Stomach (tissue), 9 donors: Measurements from ENCODE around the gene BRAF. TPM values are rescaled to one million over a fixed set of nuclear protein-coding genes. Genes with fewer than 3 reads are reported as not detected.

Source experiments
- DNase-seq, 2 donors: peaks; one replicate each; pipeline versions ENCODE4 v3.0.0 to v3.0.0-alpha.2; 2013 to 2019
- H3K27ac ChIP-seq, 5 donors: fragments of 200-600 bp in 4 of 5; sonication (generic) in 4 of 5; one replicate each; pipeline ENCODE4 v1.5.1; 2013 to 2019; ENCODE audit warnings: mild to moderate bottlenecking in 1 of 5, moderate library complexity in 1 of 5
- H3K27me3 ChIP-seq, 3 donors: fragments of 200-600 bp; sonication (generic); one replicate each; pipeline ENCODE4 v1.5.1; 2017 to 2019; ENCODE audit warnings: mixed run types in 1 of 3
- H3K36me3 ChIP-seq, 4 donors: fragments of 200-600 bp; sonication (generic); 1 replicate in 3 of 4; 2 replicates in 1 of 4; pipeline ENCODE4 v1.5.1; 2016 to 2019
- H3K4me1 ChIP-seq, 4 donors: fragments of 200-600 bp; sonication (generic); one replicate each; pipeline ENCODE4 v1.5.1; 2016 to 2019
- H3K4me3 ChIP-seq, 4 donors: fragments of 200-600 bp; sonication (generic) in 3 of 4; one replicate each; pipeline ENCODE4 v1.5.1; 2016 to 2019; ENCODE audit warnings: mild to moderate bottlenecking in 1 of 4
- H3K9me3 ChIP-seq, 4 donors: fragments of 200-600 bp; sonication (generic); one replicate each; pipeline ENCODE4 v1.5.1; 2016 to 2019
- CTCF ChIP-seq, 7 experiments: fragments of 450-650 bp in 4 of 7; fragments of 200-600 bp in 3 of 7; sonication (generic) in 3 of 7; IDR thresholded peaks; one replicate each; pipeline ENCODE4 v1.5.1; 2016 to 2019; ENCODE audit warnings: antibody characterized with exemption in 7 of 7, control low read depth in 2 of 7, mild to moderate bottlenecking in 1 of 7
- EP300 ChIP-seq: sonication (generic); formaldehyde crosslinking; IDR thresholded peaks from one replicate; pipeline ENCODE4 v1.6.1; 2017; ENCODE audit warnings: antibody characterized with exemption
- POLR2A ChIP-seq, 4 donors: fragments of 450-650 bp; IDR thresholded peaks; one replicate each; pipeline ENCODE4 v1.6.1; 2016; ENCODE audit warnings: antibody characterized with exemption in 4 of 4, control low read depth in 2 of 4, mild to moderate bottlenecking in 1 of 4, moderate library complexity in 1 of 4
- POLR2AphosphoS5 ChIP-seq, 3 donors: sonication (generic); formaldehyde crosslinking; IDR thresholded peaks; one replicate each; pipeline ENCODE4 v1.6.1; 2016; ENCODE audit warnings: antibody characterized with exemption in 3 of 3
- WGBS, 5 donors: extraction: QIAGEN DNeasy Blood & Tissue Kit in 3 of 5; methylation state at CpG; one replicate each; pipeline versions ENCODE4 v1.1.5 to v1.1.7; 2013 to 2018; 5-methylcytosine and 5-hydroxymethylcytosine counted together
- intact Hi-C: fragments of 100-400 bp; cut with DNase I; formaldehyde crosslinking; loops from one replicate; pipeline ENCODE4 v1.15.1; 2023; ENCODE audit warnings: low total_unique reads
- polyA plus RNA-seq, 3 donors: library from polyadenylated mRNA; stranded (reverse); fragments of 200-250 nt; gene quantifications; one replicate each; pipeline ENCODE4 v1.2.3, GENCODE V29; 2013
- total RNA-seq, 5 donors: library from RNA; depleted of rRNA; stranded (reverse); fragments of >200 nt; gene quantifications; one replicate each; pipeline versions ENCODE4 v1.1.0 to v1.2.3, GENCODE V29; 2014 to 2016
- donor health status: healthy with polysubstance abuse.
- donor health status: Bipolar disorder and iron deficiency.
- donor health status: healthy.

BRAF gene
- total and polyA plus RNA-seq, 8 donors, result 3.9 to 105 (median 33.3) TPM

GRCh38 chr7:140754506-140754905 is 170.2 kb downstream of the BRAF start:
- Histone ChIP-seq H3K36me3 (peaks cover 0 to 42% (median 28%) of the 10 kb centered on the region in 4 donors), H3K4me1 (no peaks in the 10 kb centered on the region), H3K4me3 (no peak overlapping the region), H3K27me3 (no peaks in the 10 kb centered on the region), H3K27ac (no peak overlapping the region), H3K9me3 (no peaks in the 10 kb centered on the region)
- no peak for TF ChIP-seq EP300
- TF ChIP-seq POLR2A (IDR thresholded peaks at IDR 0.05), result no peak
- TF ChIP-seq POLR2AphosphoS5 (IDR thresholded peaks at IDR 0.05), result no peak
- TF ChIP-seq CTCF (IDR thresholded peaks at IDR 0.05), result no peak
- 75 to 80% (median 76%) methylated on average over 3 of the region's 3 CpGs for WGBS, 5 donors
- intact Hi-C loops, result no loop called here
- no peak for DNase-seq

GRCh38 chr7:140752533-140752932 is 172.2 kb downstream of the BRAF start:
- Histone ChIP-seq H3K4me1 (no peaks in the 10 kb centered on the region), H3K9me3 (no peaks in the 10 kb centered on the region), H3K27me3 (no peaks in the 10 kb centered on the region), H3K4me3 (no peak overlapping the region), H3K36me3 (peaks cover 0 to 53% (median 42%) of the 10 kb centered on the region in 4 donors), H3K27ac (no peak overlapping the region)
- WGBS, 5 donors, result 87 to 100% (median 95%) methylated on average over 1 of the region's 1 CpG
- intact Hi-C loops, result no loop called here
- DNase-seq, result no peak
- no peak for TF ChIP-seq CTCF (IDR thresholded peaks at IDR 0.05)
- no peak for TF ChIP-seq POLR2A (IDR thresholded peaks at IDR 0.05)
- no peak for TF ChIP-seq EP300
- no peak for TF ChIP-seq POLR2AphosphoS5 (IDR thresholded peaks at IDR 0.05)

GRCh38 chr7:140746751-140747150 is 178.0 kb downstream of the BRAF start:
- Histone ChIP-seq H3K27me3 (no peaks in the 10 kb centered on the region), H3K9me3 (no peaks in the 10 kb centered on the region), H3K27ac (no peak overlapping the region), H3K4me1 (peaks cover 0 to 1% (median 0%) of the 10 kb centered on the region in 4 donors), H3K36me3 (peaks cover 0 to 53% (median 39%) of the 10 kb centered on the region in 4 donors), H3K4me3 (no peak overlapping the region)
- intact Hi-C loops, result no loop called here
- WGBS, 5 donors, result 93 to 100% (median 97%) methylated on average over 2 of the region's 2 CpGs
- DNase-seq, result no peak
- no peak for TF ChIP-seq POLR2AphosphoS5 (IDR thresholded peaks at IDR 0.05)
- no peak for TF ChIP-seq POLR2A (IDR thresholded peaks at IDR 0.05)
- TF ChIP-seq EP300, result no peak
- no peak for TF ChIP-seq CTCF (IDR thresholded peaks at IDR 0.05)

- Histone ChIP-seq H3K9me3 (no peaks in the 10 kb centered on the region), H3K4me1 (peaks cover 0 to 11% (median 0%) of the 10 kb centered on the region in 4 donors), H3K27ac (no peak overlapping the region), H3K27me3 (no peaks in the 10 kb centered on the region), H3K4me3 (no peak overlapping the region), H3K36me3 (peaks cover 0 to 48% (median 42%) of the 10 kb centered on the region in 4 donors)
- intact Hi-C loops, result no loop called here
- no peak for DNase-seq
- no peak for TF ChIP-seq POLR2A (IDR thresholded peaks at IDR 0.05)
- no peak for TF ChIP-seq CTCF (IDR thresholded peaks at IDR 0.05)
- WGBS, 5 donors, result 85 to 91% (median 87%) methylated on average over 6 of the region's 6 CpGs
Measured at GRCh38 chr7:140745266-140746058, 179.3 kb downstream of the BRAF start.
